MM.1S (cell line): ENCODE data around the gene TTYH2.

ENCODE experiments used
- DNase-seq: peaks from one replicate; pipeline ENCODE4 v3.0.0-alpha.2; 2015
- H2AFZ ChIP-seq: fragments of 300-600 bp; sonication (generic); 2 replicates; pipeline ENCODE4 v1.6.0; 2016; ENCODE audit warnings: antibody characterized with exemption, low read length
- H3F3A ChIP-seq: fragments of 300-600 bp; sonication (generic); 2 replicates; pipeline ENCODE4 v1.6.1; 2016; ENCODE audit warnings: mild to moderate bottlenecking, antibody characterized with exemption, low read length, moderate library complexity, mixed read lengths; ENCODE audit not compliant: insufficient read depth
- H3K27ac ChIP-seq: fragments of 300-600 bp; sonication (generic); 2 replicates; pipeline ENCODE4 v1.5.1; 2016; ENCODE audit warnings: mild to moderate bottlenecking, low read length
- H3K27me3 ChIP-seq: fragments of 300-600 bp; sonication (generic); replicated peaks from 2 replicates; pipeline ENCODE4 v1.6.0; 2016; ENCODE audit warnings: low read length; ENCODE audit not compliant: insufficient read depth
- H3K36me3 ChIP-seq: fragments of 300-600 bp; sonication (generic); replicated peaks from 2 replicates; pipeline ENCODE4 v1.6.1; 2016; ENCODE audit warnings: mild to moderate bottlenecking, low read length, mixed read lengths; ENCODE audit not compliant: insufficient read depth
- H3K4me1 ChIP-seq: fragments of 300-600 bp; sonication (generic); 2 replicates; pipeline ENCODE4 v1.6.1; 2016; ENCODE audit warnings: low read length, mixed read lengths
- H3K4me2 ChIP-seq: fragments of 300-600 bp; sonication (generic); 2 replicates; pipeline ENCODE4 v1.6.0; 2016; ENCODE audit warnings: low read depth, low read length
- H3K4me3 ChIP-seq: fragments of 300-600 bp; sonication (generic); 2 replicates; pipeline ENCODE4 v1.5.1; 2016; ENCODE audit warnings: low read length, mixed read lengths
- H3K79me2 ChIP-seq: fragments of 300-600 bp; sonication (generic); 2 replicates; pipeline ENCODE4 v1.6.1; 2016; ENCODE audit warnings: mixed run types, low read length, mixed read lengths
- H3K9ac ChIP-seq: fragments of 300-600 bp; sonication (generic); 2 replicates; pipeline ENCODE4 v1.6.1; 2016; ENCODE audit warnings: low read length, mixed read lengths
- H3K9me2 ChIP-seq: fragments of 300-600 bp; sonication (generic); replicated peaks from 2 replicates; pipeline ENCODE4 v1.6.1; 2016; ENCODE audit warnings: mild to moderate bottlenecking, low read length, mixed read lengths; ENCODE audit not compliant: insufficient read depth
- H3K9me3 ChIP-seq: fragments of 300-600 bp; sonication (generic); replicated peaks from 2 replicates; pipeline ENCODE4 v1.6.1; 2016; ENCODE audit warnings: mild to moderate bottlenecking, low read length, mixed read lengths; ENCODE audit not compliant: insufficient read depth
- H4K20me1 ChIP-seq: fragments of 300-600 bp; sonication (generic); 2 replicates; pipeline ENCODE4 v1.6.1; 2016; ENCODE audit warnings: mild to moderate bottlenecking, low read length, moderate library complexity, mixed read lengths; ENCODE audit not compliant: insufficient read depth
- CTCF ChIP-seq: fragments of 300-600 bp; sonication (generic); IDR thresholded peaks from 2 replicates; pipeline ENCODE4 v1.5.1; 2016; ENCODE audit warnings: antibody characterized with exemption, low read length, mixed read lengths
- EZH2 ChIP-seq: fragments of 300-600 bp; sonication (generic); optimal IDR thresholded peaks from 2 replicates; pipeline ENCODE3; 2017; ENCODE audit warnings: low read depth, mild to moderate bottlenecking, antibody characterized with exemption, low read length, mixed read lengths
- EZH2phosphoT487 ChIP-seq: fragments of 300-600 bp; sonication (generic); IDR thresholded peaks from 2 replicates; pipeline ENCODE4 v1.6.1; 2018; ENCODE audit warnings: antibody characterized with exemption, low read length

The TTYH2 gene

DNA sequence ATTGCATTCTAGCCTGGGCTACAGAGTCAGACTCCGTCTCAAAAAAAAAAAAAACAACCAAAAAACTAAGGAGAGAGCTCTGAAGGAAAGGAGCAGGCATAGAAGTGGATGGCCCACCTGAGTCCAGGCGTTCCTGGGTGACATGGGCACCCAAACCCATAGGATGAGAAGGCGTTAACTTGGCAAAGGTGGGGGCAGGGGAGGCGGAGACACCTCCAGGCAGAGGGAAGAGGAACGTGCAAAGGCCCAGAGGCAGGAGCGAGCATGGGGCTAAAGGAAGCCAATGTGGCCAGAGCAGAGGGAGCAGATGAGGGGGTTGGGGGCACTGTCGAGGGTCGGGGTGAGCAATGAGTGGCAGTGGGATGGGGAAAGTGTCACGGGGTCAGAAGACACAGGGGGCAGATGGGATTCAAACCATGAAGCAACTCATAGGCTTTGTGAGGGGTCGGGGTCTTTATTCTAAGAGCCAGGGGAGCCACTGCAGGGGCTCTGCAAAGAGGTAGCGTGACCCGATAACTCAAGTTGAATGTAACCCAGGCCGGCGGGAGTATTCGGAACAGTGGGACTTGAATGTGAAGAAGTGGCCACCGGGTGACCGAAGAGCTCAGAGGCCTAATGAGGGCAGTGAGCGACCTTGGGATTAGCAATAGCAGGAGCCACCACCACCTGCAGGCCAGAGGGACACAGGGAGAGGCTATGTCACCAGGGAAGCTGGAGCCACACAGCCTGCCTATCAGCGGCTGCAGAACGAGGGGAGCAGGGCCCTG lies 11.8 kb downstream of the TTYH2 start:
- Histone ChIP-seq H3K9me3 (no peaks in the 10 kb centered on the region), H3K27me3 (peaks cover 31% of the 10 kb centered on the region), H3K36me3 (no peaks in the 10 kb centered on the region), H3F3A (no peaks in the 10 kb centered on the region), H3K4me3 (no peak overlapping the region), H4K20me1 (no peaks in the 10 kb centered on the region), H3K4me2 (no peak overlapping the region), H3K4me1 (no peaks in the 10 kb centered on the region), H2AFZ (no peak overlapping the region), H3K79me2 (no peaks in the 10 kb centered on the region), H3K9me2 (no peaks in the 10 kb centered on the region), H3K9ac (no peak overlapping the region), H3K27ac (no peak overlapping the region)
- no peak for DNase-seq
- TF ChIP-seq CTCF (no peak), EZH2 (no peak), EZH2phosphoT487 (no peak)

DNA sequence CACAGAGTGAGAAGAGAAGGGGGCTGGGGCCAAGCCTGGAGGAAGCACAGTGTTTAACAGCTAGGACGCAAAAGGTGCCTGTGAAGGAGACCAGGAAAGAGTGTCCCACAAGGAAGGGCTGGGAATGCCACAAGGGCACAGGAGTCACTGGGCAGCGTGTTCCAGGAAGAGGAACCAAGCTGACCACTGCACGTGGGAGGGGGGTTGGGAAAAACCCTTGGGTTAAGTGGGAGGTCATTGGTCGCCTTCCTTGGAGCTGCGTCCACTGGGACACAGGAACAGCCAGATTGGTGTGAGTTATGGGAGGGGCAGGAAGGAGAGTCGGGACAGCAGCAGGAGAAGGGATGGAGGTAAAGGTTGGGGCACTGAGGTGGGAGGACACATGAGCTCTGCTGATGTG lies 12.9 kb downstream of the TTYH2 start:
- H3K27ac ChIP-seq: no peak overlapping the region
- no peaks in the 10 kb centered on the region for H3K9me2 ChIP-seq
- no peak overlapping the region for H3K4me3 ChIP-seq
- H3K27me3 ChIP-seq: peaks cover 40% of the 10 kb centered on the region
- H3K79me2 ChIP-seq: no peaks in the 10 kb centered on the region
- H3K9ac ChIP-seq: no peak overlapping the region
- H3K4me1 ChIP-seq: no peaks in the 10 kb centered on the region
- DNase-seq: no peak
- H3K36me3 ChIP-seq: no peaks in the 10 kb centered on the region
- TF ChIP-seq EZH2 (no peak), CTCF (no peak), EZH2phosphoT487 (no peak)
- H3F3A ChIP-seq: no peaks in the 10 kb centered on the region
- H3K4me2 ChIP-seq: no peak overlapping the region
- H2AFZ ChIP-seq: no peak overlapping the region
- no peaks in the 10 kb centered on the region for H3K9me3 ChIP-seq
- H4K20me1 ChIP-seq: no peaks in the 10 kb centered on the region

GRCh38 chr17:74227271-74228080 lies 14.1 kb downstream of the TTYH2 start:
- H3K4me2 ChIP-seq: no peak overlapping the region
- no peaks in the 10 kb centered on the region for H4K20me1 ChIP-seq
- H3K27me3 ChIP-seq: peaks cover 40% of the 10 kb centered on the region
- no peaks in the 10 kb centered on the region for H3K4me1 ChIP-seq
- no peak overlapping the region for H3K4me3 ChIP-seq
- H3K9ac ChIP-seq: no peak overlapping the region
- no peaks in the 10 kb centered on the region for H3K9me2 ChIP-seq
- no peak for DNase-seq
- no peaks in the 10 kb centered on the region for H3K36me3 ChIP-seq
- H3K79me2 ChIP-seq: no peaks in the 10 kb centered on the region
- no peaks in the 10 kb centered on the region for H3F3A ChIP-seq
- H3K27ac ChIP-seq: no peak overlapping the region
- H3K9me3 ChIP-seq: no peaks in the 10 kb centered on the region
- no peak overlapping the region for H2AFZ ChIP-seq
- no peak for TF ChIP-seq EZH2phosphoT487
- TF ChIP-seq EZH2: no peak
- TF ChIP-seq CTCF: no peak
